SIG-M5 (cell line): ENCODE data around the gene IKZF1.
"Not testable (repeated sequence)": the region's sequence is repeated elsewhere in the genome, so short reads cannot be mapped to it uniquely, and the experiment has no call there.

Experiments
- DNase-seq: peaks from one replicate; lab custom pipeline; 2025; lab: John Stamatoyannopoulos, UW

The IKZF1 gene

DNA sequence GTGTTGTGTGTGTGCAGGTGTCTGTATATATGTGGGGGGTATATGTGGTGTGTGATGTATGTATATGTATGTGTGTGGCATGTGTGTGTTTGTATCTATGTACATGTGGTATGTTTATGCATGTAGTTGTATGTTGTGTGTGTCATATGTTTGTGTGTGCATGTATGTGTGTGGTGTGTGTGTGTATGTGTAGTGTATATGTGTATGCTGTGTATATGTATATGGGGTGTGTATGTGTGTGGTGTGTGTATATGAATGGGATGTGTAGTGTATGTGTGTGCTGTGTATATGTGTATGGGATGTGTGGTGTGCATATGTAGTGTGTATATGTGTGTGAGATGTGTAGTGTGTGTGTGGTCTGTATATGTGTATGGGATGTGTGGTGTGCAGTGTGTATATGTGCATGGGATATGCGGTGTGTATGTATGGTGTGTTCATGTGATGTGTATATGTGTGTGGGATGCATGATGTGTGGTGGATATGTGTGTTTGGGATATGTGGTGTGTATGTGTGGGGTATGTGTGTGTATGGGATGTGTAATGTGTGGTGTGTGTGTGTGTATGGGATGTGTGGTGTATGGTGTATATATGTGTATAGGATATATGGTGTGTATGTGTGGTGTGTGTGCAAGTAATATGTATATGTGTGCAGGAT is 30.0 kb downstream of the IKZF1 start:
- DNase-seq = no peak

DNA sequence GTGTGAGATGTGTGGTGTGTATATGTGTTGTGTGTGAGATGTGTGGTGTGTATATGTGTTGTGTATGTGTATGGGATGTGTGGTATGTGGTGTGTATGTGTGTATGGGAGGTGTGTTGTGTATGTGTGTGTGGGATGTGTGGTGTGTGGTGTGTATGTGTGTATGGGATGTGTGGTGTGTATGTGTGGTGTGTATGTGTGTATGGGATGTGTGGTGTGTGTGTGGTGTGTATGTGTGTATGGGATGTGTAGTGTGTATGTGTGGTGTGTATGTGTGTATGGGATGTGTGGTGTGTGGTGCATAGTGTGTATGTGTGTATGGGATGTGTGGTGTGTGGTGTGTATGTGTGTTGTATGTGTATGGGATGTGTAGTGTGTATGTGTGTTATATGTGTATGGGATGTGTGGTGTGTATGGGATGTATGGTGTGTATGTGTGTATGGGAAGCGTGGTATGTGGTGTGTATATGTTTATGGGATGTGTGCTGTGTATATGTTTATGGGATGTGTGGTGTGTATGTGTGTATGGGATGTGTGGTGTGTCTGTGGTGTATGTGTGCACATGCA is 30.8 kb downstream of the IKZF1 start:
- DNase-seq = no peak

DNA sequence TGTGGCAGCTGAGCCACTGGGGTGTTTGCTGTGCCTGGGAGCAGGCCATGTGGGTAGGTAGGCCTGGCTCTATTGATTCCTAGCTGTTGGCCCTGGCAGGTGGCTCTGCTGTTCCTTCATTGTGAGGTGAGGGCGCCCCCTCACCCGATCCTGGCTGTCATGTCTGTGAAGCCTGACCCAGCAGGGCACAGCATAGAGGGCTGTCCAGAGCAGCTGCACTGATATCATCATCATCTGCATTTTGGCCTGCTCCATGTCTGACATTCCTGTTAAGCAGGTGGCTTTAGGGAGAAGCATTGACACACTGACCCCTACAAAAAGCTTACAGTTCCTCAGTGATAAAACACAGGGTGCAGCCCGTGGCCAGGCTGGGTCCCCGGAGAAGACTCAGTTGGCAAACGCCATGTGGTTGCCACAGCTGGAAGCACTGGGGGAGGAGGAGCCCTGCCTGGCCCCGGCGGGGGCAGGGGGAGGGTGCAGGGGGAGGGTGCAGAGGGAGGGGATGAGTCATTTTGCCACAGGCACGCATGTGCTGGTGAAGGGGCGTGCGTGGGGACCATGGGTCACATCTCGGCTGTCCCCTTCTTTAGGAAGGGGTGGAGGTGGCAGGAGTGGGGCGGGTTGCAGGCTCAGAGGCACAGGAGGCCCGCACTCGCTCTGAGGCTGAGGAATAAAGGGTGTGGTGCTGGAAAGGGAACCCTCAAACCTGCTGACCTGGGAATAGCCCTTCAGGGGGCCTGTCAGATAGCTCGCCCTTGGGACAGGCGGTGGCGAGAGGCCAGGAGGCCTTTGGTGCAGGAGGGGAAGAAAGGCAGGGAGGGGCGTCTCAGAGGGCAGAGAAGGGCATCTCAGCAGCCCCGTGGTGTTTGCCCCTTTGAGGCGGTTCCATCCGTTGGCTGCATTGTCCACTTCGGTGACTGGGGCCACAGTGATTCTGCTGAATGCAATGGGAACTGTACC is 31.6 kb downstream of the IKZF1 start:
- no peak for DNase-seq

DNA sequence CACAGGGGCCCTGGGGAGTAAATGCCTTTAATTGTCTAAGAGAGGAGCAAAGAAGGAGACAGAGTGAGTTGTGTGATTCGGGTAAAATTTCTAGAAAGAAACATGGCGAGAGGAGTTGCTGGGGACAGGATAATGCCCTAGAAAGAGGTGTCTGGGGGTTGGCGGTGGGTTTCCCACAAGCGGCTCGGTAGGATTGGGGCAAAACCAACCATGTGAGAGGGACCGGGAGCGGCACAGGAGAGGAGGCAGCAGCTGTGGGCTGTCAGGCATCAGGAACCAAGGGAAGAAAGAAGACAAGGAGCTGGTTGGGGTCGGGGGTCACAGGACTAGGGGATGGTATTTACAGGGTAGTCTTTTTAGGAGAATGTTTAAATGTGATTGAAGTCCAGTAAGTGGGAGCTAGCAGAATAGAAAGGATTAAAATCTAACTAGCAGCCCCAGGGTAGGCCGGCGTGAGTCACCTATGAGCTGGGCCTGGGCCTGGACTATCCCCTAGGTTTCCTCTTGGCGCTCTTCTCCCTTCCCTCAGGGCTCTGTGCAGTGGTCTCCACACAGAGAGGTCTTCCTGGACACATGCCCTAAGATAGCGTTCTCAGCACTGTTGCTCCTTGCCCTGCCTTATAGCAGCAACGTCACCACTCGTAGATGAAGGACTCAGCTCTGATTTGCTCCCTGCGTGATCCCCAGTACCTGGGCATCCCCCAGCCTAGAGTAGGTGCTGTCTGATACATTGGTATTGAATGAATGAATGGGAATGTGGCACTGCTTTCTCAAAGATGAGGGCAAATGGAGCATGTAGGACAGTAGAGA is 32.6 kb downstream of the IKZF1 start:
- DNase-seq = no peak

DNA sequence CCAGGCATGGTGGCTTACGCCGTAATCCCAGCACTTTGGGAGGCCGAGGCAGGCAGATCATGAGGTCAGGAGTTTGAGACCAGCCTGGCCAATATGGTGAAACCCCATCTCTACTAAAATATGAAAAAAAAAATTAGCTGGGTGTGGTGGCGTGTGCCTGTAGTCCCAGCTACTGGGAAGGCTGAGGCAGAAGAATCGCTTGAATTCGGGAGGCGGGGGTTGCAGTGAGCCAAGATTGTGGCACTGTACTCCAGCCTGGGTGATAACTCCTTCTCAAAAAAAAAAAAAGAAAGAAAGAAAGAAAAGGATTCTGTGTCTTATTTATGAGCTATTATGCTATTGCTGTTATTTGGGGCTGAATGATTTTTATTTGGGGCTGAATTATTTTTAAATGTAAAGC is 35.0 kb downstream of the IKZF1 start:
- not testable (repeated sequence) for DNase-seq

DNA sequence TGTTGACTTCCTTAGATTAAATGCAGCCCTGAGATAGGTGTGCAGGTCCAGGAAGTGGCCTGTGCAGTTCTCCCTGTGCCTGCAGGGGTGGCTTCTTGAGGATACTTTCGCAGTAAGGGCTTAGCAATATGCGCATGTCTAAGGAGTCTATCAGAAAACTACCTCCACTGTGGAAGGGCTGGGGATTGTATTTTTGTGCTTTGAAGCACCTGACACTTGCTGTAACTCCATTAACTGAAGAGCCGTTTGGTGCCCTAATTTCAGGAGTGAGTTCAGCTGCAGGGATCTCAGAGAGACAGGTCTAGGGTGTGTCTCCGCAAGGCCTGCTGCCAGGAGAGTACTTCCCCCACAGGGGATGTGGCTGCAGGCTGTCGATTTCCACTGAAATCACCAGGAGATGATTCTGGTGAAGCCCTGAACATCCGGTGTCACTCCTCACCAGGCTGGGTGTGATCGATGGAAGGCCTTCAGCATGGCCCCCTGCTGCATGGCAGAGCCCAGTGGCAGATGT is 35.5 kb downstream of the IKZF1 start:
- DNase-seq = no peak

DNA sequence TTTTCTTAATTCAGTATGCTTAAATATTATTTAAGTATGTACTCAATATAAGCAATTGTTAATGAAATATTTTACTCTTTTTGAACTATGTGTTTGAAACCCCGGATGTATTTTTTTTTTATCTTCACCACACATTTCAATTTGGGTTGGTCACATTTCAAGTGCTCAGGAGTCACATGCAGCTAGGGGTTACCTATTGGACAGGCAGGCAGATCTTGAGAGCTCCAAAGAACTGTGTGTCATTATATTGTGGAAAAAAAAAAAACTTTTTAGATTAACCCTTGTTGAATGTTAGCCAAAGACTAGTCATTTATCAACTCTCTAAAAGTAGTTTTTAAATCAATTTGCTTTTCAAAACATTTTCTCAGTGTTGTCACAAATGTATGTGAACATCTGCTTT is 37.2 kb downstream of the IKZF1 start:
- no peak for DNase-seq

DNA sequence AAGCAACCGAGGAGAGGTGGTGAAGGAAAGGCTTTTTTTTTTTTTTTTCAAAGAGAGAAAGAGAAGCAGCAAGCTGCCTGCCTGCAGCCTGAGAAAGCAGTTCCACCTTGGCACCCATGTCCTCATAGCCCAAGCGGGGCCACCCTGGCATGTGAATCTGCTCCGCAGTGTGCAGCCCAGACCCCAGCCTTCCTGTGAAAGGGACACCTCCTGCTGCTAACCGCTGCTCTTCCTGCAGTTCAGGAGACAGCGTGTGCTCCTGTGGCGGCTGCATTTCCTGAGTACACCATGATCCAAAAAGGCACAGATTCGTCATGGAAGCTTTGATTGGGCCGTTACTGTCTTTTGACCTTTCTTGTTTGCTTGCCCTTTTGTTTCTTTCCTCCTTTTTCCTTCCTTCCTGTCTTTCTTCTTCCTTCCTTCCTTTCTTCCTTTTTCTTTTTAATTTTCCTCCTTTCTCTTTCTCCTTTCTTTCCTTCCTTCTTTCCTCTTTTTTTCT is 38.1 kb downstream of the IKZF1 start:
- no peak for DNase-seq

DNA sequence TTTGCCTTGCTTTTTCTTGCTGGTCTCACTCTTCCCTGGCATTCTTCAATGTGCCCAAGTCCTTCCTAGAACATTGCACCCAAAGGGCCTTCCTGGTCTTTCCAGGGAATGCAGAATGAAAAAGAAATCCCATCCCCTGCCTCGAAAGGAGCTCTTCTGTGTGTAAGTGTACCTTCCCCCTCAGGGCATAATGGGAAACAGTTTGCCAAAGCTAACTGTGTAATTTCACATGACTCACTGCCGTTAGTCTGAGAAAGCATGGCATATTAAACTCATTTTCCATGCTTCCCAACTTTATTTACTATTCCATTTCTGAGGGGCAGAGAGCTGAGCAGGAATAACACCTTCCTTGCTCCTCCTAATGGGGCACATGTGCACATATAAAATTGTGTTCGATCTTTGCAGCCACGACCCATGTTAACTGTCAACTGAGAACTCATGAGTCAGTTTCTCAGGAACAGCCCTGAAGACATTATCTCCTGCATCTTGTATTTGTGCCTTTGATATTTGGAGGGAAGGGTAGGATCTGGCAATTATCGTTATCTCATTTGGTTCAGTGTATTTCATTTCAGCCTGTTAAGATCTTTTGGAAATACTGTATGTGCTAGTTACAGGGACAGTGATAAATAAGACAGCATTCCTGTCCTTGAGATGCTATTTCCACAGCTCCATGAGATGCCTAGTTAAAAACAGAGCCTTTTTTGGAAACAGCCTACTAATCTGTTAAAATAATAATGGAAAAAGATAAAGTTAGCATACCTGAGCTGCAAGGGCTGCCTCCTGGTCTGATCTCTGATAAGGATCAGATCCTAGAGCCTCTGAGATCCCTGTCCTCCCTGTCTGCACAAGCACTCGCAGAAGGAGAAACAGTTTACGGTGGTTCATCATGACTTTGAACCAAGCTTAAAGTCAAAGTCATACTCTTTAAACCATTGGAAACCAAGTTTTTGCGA is 42.3 kb downstream of the IKZF1 start:
- DNase-seq = no peak

DNA sequence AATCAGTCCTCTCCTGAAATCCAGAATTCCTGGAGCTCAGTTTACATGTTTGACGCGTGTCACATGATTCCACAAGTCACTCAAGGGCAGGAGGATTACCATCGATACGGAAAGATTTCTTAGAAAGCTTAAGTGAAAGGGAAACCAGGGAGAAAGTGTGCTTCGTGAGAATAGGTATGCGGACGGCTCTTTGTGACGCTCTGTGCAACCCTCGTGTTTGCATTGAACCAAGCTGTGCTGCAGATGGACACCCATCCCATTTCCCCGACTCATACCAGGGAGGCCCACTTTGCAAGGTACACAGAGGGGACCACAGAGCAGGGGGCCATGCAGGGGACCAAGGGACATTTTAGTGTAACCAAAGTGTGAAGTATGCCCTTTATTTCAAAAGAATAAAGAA is 43.2 kb downstream of the IKZF1 start:
- DNase-seq = no peak

DNA sequence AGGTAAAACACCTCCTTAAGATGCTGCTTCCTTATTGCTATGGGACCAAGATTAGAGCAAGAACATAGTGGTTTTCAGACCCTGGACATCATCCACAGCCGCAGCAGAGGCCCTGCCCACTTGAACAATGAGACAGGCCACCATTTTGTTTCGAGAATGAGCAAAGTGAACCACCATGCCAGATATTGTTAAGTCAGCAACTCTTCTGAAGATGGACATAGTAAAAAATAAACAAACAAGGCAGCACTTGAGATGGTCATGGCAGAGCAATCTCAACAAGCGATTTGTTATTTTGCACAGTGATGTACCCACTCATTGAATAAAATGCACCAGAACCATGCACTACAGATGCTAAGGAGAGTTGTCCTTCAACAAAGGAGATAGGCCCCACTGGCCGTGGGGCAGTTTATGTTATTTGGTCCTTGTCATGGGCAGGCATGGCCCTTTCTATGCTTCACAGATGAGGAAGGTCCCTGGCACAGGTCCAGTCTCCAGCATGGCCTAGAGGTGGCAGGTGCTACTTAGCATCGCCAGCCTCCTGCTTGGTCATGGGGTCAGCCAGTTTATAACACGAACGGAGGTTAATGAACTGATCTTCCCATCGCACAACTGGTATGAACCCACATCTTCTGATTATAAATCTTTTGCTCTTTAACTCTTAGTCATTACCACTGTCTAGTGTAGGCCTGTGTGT is 44.1 kb downstream of the IKZF1 start:
- no peak for DNase-seq

DNA sequence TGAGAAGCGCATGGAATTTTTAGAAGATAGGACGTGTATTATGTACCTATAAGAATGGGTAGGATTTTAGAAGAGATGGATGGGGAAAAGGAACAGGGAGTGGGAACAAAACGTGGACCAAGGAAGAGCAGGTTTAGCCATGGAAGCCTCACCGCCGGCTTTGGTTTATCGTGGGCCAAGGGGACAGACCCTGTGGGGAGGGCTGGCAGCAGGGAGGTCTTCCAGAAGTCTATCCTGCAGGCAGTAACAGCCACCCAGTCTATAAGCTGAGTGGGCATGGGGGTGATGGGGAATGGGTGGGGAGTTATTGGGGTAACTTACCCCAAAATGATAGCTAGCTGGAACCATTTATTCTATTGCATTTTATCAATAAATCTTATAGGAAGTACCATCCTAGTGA is 44.9 kb downstream of the IKZF1 start:
- no peak for DNase-seq

DNA sequence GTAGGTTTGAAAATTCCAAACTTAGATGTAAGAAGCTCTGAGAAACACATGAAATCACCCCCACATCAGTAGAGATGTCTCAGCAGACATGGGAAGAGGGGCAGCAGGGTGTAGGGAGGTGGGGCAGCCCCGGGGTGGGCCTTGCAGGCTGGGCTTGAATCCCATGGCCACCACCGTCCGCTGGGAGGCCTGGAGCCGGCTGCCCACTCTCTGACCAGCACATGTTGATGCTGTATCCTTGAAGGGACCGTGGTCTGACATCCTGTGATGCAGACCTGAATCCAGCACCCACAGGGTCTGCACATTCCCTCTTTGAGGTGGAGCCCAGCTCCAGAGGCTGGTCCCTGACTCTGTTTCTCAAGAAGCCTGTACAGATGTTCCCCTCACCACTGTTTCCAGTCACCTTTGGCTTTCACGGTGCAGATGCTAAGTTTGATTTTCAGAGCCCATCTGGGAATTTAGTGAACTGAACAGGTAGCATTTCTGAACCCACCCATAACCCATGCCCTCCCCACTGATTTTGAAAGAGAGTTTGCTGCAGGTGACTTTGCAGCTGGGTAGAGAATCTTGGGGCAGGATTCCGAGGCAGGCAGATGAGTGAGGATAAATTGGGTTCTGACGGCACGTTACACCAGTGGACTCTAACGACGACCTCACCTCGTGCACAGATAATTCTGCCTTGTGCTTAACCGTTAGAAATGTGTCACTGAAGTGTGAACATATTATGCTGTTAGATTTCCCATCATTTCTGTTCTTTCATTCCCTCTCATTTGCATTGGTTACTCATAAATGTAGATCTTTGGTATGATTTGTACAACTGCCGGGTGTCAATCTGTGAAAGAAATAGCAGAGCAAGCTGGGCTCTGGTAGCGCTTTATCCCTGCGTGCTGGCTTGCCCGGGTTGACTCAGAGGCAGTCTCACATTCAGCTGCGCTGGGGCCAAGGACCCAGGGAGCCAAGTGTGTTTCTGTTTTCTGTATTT is 45.7 kb downstream of the IKZF1 start:
- DNase-seq = no peak

DNA sequence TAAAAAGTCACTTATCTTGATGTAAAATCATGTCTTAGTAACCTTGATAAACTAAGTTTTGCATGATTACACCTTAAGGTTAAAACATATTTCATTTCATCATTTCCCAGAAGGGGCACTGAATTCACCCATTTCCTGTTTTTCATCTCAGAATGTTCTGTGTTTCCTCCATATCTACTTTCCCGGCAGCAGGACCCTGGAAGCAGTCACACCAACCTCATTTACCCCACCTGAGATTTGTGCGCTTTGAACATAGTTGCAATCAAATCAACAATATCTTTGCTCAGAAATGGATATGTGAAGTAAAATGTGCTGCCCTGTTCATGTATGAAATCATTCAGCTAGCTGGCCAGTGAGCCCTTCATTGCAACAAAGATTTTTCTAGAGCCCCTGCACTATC is 46.8 kb downstream of the IKZF1 start:
- DNase-seq = no peak

DNA sequence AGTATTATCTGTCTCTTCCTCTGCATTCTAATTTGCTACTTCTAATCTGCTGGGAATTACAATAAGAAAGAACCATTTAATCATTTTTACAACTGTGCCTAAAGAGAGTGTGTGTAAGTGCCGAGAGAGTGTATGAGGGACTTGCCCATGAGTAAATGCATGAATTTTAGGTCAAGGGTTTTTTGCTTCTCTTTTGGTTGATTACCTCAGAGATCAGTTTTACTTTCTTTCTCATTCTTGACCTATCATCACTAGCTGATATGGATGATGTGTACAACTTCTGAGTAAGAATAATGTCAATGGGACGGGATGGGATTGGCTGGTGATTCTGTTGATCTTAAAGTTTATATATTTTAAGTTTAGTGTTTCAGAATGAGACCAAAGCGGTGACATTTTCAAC is 47.8 kb downstream of the IKZF1 start:
- no peak for DNase-seq

DNA sequence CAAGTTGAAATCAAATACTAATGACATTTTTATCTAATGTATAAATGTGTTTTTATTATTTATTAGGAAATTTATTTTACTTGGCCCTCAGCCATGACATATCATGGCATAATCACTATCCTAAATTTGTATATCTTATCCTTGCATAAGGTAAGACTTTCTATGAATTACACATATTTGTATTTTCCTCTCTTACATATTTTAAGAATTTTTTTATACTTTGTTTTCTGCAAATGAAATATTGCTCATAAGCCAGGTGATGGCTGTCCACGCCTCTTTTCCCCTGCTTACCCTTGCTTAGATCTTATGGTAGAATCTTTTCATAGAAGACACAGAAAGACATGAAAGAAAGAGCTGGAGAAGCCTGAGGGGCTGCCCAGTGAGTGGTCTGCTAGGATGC is 48.2 kb downstream of the IKZF1 start:
- no peak for DNase-seq

DNA sequence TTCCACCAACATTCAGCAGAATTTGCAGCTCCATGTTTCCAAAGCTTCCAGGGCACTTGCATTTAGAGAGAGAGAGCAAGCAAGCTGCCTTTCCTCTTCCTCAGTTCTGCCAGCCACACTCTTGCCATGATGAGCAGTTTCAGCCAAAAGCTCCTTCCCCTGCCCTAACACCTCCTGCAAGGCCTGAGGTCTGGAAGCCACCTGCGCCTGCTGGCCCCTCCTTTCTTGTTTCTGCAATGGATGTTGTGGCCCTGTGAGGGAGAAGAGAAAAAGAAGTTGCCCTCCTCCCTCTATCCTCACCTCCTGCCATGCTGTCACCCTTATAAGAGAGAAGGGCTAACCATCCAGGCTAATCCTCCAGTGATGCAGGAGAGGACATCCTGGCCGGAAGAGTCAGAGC is 48.7 kb downstream of the IKZF1 start:
- no peak for DNase-seq

DNA sequence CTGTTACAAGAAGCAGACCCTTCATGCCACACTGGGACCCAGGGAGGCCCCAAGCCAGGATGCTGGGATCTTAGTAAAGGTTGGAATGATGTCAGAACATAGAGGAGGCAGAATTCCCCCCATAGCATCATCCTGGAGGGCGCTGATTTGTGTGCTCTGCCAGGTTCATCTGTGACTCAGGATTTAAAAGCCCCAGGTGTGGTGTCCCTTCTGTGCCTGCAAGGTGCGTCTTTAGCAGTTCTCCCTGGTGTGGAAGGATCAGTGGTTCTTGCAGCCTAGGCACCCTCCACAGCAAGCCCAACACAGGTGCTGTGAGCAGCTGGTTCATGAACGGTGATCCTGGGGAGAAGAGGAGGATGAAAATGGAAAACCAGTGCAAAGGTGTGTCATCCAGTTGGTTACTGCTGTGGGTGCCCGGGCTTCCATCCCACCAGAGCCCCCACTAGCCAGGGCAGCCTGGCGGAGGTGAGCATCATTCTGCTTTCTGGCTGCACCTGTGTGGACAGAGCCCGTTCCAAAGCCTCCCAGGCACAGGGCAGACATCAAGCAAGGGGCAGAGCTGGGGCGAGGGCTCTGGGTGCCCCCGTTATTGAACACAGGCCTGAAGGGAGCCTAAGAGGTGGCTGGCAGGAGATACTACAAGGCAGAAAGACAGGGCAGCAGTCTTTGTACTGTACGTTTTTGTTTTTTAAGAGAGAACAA is 49.5 kb downstream of the IKZF1 start:
- no peak for DNase-seq
